NK-92 (cell line): ENCODE data around the gene SLC3A2.
"Not testable (repeated sequence)": the region's sequence is repeated elsewhere in the genome, so short reads cannot be mapped to it uniquely, and the experiment has no call there.

Experiments
- DNase-seq: peaks from one replicate; lab custom pipeline; 2025; ENCODE audit not compliant: unreplicated experiment; lab: John Stamatoyannopoulos, UW

SLC3A2 gene

DNA sequence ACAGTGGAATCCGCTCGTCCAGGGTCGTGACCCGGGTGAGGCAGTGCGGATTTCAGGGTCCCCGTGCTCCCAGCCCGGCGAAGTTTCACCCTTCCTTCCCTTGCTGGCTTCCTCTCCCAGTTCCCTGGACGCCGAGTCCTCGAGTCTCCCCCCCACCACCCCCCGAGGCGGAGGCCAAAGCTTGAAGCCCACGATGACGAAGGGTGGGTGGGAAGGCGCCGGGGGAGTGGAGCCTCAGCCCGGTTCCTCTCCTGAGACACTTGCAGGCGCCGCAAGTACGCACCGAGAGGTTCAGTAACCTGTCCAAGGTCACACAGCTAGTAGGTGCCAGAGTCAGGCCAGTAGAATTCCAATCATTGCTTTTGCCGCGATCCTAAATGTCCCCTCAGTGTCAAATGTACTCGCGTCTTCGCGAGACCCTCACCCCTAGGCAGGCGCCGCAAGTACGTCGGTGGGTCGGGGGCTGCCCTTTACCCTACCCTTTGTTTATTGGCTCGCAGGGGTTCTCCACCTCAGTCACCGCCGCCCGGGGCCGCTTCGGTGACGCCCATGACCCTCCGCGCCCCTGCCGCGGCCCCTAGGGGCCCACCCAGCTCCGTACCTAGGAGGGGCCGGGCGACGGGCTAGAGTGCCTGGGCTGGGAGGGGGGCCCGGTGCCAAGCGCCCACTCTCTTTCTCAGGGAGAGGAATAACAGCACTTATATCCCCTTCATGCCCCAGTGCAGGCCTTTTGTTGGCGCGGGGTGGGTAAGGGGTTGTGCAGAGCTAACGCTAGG is 46.2 kb downstream of the SLC3A2 start:
- no peak for DNase-seq

DNA sequence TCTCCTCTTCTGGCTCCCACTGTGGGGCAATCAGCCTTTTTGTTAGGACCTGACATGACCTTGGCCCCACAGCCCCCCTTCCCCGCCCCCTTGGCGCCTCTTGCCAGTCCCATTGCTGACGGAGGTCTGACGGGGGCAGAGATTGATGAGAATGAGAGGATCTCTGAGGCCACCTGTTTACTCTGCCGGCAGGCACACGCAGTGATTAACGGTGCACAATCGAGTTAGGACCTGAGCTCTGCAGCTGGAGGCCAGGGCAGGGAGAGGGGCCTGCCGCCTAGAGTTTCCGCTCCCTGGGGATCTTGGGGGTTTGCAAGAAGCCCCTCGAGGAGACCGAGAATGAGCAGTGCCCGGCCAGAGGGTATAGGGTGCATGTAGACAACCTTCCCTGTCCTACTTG is 47.3 kb downstream of the SLC3A2 start:
- DNase-seq = no peak

DNA sequence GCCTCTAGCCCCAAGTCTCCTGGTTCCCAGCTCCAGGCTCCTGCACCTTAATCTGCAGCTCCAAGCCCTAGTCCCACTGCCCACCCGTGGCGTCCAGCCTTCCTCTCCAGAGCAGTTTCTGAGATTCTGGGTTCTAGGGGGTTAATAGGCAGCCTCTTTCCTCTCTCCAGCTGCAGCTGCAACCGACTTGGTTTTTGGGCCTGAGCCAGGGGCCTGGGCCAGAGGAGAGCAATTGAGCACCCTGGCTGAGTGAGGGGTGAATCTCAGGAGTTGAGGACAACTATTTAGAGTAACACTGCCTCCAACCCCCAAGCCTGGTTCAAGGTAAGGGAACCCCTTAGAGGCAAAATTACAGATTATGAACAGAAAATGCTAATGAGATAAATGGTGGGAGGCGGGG is 49.5 kb downstream of the SLC3A2 start:
- no peak for DNase-seq

DNA sequence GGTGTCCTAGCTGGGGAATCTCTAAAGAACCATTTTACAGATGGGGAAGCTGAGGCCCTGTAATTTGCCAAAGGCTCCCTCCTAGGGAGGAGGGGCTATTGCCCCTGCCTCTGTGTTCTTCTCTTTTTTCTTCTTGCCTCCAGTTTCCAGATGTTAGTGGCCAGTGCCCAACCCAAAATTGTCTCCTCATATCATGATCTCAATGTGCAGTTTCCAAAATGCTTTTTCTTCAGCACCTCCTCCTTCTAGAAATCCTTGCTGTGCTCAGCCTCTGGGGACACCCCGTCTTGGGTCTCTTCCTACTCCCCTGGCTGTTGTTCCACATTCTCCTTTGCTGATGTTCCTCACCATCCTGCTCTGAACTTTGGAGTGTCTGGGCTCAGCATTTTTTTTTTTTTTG is 50.0 kb downstream of the SLC3A2 start:
- DNase-seq = no peak

DNA sequence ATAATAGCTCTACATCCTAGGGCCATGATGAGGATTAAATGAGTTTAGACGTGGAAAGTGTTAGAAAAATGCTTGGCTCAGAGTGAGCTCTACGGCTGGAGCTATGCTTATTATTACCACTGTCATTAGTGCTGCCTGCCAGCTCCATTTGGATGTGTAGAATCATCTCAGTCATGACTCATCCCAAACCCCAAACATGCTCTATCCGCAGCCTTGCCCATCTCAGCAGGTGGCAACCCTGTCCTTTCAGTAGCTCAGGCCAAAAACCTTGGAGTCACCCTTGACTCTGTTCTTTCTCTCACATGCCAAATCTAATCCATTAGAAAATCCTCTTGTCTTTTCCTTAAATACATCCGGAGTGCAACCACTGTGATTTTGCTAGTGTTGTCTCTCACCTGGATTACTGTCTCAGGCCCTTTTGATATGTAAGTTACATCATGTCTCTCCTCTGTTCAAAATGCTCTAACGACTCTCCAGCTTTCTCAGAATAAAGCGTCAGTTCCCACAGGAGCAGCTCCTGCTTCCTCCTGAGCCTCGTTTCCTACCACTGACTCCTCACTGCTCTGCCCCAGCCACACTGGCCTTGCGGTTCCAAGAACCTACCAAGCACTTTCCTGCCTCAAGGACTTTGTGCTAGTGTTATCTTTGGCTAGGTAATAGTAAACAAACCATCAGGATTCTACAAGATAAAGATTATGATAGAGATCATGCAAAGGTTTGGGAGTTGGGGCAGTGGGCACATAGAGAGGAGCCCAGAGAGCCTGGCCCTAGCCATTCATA is 51.0 kb downstream of the SLC3A2 start:
- no peak for DNase-seq

DNA sequence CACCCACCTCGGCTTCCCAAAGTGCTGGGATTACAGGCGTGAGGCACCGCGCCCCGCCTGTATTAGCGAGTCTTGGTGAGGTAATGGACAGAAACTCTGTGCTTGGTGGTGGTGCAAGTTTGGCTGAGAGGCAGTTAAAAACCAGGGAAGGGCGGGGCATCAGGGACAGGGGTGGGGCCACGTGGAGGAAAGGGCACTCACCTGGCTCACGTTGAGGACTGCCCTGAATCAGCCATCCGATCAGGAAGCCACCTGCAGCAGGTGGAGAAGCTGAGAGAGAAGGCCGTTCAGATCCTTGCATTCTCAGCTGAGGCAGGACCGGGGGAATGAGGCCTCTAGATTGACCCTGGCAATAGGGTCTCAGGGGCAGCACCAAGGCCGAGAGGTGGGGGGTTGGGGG is 52.6 kb downstream of the SLC3A2 start:
- DNase-seq = no peak

DNA sequence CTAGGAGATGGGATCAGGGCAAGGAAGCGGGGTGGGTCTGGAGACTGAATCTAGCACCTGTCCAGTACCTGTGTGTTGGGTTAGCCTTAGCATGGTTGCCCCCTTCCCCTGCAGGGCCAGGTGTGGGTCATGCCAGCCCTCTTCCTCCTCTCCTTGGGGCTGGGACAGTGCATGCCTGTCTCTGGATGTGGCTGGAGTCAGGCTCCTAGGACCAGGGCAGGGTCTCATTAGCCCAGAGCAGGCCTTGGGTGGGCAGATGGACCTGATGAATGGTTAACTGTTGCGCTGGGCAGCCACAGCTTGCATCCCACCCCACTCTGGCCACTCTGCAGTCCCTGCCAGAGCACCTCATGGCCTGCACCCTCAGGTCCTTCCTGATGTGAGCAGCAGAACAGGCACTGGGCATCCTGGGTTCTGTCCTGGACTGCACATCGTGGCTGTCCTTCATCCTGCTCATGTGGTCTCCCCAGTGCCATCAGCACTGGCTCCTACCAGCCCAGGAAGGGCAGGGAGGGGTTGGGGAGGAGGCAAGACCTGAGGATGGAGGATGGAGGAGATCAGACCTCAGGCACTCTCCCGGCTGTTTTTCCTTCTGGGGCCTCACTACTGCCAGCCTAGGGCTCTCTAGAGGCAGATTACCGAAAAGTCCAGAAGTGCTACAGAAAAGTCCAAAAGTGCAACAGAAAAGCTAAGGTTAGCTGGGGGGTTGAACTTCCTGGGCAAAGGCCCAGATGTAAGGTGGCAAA is 53.2 kb downstream of the SLC3A2 start:
- DNase-seq = no peak

DNA sequence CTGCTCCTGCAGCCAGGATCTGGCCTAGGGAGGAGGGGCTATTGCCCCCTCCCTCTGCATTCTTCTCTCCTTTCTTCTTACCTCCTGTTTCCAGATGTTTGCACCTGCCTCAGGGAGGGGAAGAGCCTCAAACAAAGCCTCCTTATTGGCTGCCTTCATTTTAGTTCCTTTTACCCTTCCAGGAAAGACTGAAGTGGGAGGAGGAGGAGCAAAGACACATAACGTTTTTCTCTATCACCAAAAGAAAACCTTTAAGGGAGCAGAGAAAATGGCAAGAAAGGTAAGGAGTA is 53.7 kb downstream of the SLC3A2 start:
- no peak for DNase-seq

DNA sequence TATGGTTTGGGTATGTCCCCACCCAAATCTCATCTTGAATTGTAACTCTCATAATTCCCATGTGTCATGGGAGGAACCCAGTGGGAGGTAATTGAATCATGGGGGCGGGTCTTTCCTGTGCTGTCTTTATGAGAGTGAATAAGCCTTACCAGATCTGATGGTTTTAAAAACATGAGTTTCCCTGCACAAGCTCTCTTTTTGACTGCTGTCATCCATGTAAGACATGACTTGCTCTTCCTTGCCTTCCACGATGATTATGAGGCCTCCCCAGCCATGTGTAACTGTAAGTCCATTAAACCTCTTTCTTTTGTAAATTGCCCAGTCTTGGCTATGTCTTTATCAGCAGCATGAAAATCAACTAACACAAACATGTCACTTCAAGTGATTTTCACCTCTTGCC is 56.8 kb downstream of the SLC3A2 start:
- not testable (repeated sequence) for DNase-seq
